KOPT-K1 (cell line): ENCODE measurements around the gene S100A13.
A peak's percentile ranks its signal among the peaks of the same experiment; 100 is the strongest.

Experiments
- H3K27ac ChIP-seq: fragments of 200-600 bp; sonication (generic); 2 replicates; pipeline ENCODE4 v1.5.1; 2016; ENCODE audit warnings: antibody characterized with exemption, mild to moderate bottlenecking, low read depth, low read length; ENCODE audit not compliant: poor library complexity, severe bottlenecking
- H3K36me3 ChIP-seq: fragments of 200-600 bp; sonication (generic); 2 replicates; pipeline ENCODE4 v1.5.1; 2017; ENCODE audit warnings: antibody characterized with exemption, mild to moderate bottlenecking, low read length, moderate library complexity; ENCODE audit not compliant: insufficient read depth
- H3K9me3 ChIP-seq: fragments of 200-600 bp; sonication (generic); 2 replicates; pipeline ENCODE4 v1.5.1; 2017; ENCODE audit warnings: antibody characterized with exemption, low read length, mild to moderate bottlenecking; ENCODE audit not compliant: insufficient read depth, poor library complexity, severe bottlenecking

The S100A13 gene

DNA sequence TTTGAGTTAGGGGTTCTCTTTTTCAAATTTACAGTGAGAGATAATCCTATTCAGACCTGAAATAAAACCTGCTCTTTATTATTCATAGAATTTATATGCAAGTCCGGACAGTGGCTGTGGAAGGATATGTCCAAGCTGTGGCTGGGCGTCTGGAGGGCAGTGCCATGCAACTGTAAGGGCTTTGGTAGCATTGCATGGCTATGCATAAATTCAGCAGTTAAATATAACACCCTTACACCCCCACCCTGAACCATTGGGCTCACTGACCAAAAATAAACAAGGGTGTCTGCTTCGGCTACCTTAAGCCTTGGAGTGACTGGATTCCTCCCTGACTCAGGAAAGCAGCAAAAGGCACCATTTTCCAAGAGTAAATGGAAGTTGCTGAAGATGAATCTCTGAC is 12.0 kb upstream of the S100A13 start:
- Histone ChIP-seq H3K9me3 (no peaks in the 10 kb centered on the region), H3K27ac (no peak overlapping the region), H3K36me3 (peaks cover 91% of the 10 kb centered on the region)

DNA sequence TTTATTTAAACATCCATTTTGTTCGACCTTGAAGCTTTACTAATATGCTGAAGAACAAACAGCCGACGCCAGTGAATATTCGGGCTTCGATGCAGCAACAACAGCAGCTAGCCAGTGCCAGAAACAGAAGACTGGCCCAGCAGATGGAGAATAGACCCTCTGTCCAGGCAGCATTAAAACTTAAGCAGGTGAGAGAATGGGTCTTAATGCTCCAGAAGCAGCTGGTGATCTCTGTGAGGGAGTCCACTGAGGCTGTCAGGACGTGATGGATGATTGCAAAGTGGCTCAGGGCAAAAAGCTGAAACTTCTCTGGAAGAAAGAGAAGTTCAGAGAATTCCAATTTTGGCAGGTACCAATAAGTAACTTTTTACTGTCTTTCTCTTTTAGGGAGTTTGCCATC is 11.0 kb upstream of the S100A13 start:
- Histone ChIP-seq H3K9me3 (no peaks in the 10 kb centered on the region), H3K27ac (no peak overlapping the region), H3K36me3 (peaks cover 81% of the 10 kb centered on the region)

DNA sequence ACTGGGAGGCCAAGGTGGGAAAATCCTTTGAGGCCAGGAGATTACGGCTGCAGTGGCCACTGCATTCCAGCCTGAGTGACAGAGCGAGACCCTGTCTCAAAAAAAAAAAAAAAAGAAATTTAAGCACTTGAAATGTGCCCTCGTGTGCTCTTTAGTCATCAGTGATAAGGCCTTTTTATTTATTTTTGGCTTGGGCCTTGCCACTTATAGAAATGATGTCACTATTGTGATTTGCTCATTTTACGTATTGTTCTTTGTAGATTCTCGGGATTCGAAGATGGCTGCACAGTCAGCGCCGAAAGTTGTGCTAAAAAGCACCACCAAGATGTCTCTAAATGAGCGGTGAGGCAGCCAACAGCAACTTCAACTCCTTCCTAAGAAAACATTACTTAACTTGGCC is 9.0 kb upstream of the S100A13 start:
- Histone ChIP-seq H3K27ac (no peak overlapping the region), H3K9me3 (no peaks in the 10 kb centered on the region), H3K36me3 (peaks cover 61% of the 10 kb centered on the region)

DNA sequence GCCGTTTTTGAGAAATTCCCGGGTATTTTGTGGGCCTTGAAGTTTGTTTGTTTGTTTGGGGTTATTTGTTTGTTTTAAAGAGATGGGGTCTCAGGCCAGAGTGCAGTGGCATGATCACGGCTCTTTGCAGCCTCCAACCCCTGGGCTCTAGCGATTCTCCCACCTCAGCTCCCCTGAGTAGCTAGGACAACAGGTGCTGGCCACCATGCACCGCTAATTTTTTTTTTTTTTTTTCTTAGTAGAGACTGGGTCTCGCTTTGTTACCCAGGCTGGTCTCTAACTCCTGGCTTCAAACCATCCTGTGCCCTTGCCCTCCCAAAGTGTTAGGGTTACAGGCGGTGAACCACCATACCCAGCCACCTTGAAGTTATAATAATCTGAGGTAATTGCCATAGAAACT is 8.6 kb upstream of the S100A13 start:
- peaks cover 57% of the 10 kb centered on the region for H3K36me3 ChIP-seq
- no peaks in the 10 kb centered on the region for H3K9me3 ChIP-seq
- H3K27ac ChIP-seq = no peak overlapping the region

DNA sequence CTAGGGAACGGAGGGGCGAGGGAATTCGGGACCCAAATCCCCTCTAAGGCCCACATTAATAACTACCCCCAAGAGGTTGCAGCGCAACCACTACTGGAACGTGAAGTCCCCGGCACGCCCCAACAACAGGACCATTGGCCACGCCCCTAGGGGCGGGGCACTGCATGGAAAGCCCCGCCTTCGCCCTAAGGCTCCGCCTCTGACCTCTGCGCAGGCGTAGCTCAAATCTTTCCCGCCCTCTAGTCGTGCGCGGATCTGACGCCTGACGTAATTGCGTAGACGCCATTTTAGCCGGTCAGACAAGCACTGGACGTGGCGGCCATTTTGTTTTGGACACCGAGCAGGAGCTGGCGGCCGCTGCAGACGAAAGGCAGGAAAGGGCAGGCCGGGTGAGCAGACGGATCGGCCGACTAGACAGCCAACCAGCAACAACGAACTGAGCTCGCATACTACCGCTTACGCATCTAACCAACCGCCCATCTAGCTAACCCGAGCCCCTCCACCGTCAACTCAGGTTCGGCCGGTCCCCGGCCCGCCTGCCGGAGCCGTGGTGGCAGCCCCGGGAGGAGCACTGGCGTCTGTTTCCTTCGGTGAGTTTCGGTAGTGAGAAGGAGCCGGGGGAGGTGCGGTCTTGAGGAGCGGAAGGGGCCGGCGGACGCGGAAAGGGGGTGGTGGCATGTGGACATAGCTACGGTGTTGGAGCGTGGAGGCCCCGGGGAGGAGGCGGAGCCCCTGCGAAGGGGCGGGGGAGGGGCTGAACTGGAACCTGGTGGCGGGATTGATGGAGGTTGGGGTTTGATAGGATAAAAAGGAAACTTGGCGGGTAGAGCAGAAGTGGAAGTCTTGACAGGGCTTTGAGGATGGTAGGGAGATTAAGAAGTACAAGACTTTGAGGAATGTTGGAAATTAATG is 6.7 kb upstream of the S100A13 start, which contains the start of gene CHTOP:
TSS of gene CHTOP (plus strand) at position 313 of the 912 bp plus-strand sequence. CDS start 2,523 bp downstream, outside the sequence.
- H3K27ac ChIP-seq = peak within 1 kb of the TSS; percentile 99
- H3K9me3 ChIP-seq = no peaks in the 10 kb centered on the region
- peaks cover 38% of the 10 kb centered on the region for H3K36me3 ChIP-seq

DNA sequence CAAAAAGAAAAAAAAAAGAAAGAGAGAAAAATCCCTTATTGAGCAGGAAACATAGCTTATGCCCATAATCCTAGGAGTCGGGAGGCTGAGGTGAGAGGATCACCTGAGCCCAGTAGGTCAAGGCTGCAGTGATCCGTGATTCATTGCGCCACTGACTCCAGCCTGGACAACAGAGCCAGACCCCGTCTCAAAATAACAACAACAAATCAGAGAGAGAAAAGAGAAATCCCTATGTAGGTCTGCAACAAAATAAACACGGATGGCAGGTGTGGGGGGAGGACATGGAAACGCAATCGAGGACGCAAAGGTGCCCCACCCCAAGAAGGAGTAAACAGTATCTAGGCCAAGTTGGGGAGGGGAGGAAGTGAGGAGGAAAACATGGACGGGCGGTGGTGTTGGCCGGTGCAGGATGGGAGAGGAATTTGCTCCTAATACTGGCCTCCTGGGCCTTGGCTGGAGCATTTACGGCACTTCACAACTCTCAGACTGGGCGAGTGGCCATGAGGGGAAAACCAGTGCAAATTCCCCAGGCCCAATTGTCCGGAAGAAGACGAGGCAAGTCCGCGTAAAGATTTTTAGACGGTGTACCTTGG is 6.0 kb upstream of the S100A13 start:
- H3K36me3 ChIP-seq = peaks cover 31% of the 10 kb centered on the region
- no peaks in the 10 kb centered on the region for H3K9me3 ChIP-seq
- H3K27ac ChIP-seq = no peak overlapping the region

DNA sequence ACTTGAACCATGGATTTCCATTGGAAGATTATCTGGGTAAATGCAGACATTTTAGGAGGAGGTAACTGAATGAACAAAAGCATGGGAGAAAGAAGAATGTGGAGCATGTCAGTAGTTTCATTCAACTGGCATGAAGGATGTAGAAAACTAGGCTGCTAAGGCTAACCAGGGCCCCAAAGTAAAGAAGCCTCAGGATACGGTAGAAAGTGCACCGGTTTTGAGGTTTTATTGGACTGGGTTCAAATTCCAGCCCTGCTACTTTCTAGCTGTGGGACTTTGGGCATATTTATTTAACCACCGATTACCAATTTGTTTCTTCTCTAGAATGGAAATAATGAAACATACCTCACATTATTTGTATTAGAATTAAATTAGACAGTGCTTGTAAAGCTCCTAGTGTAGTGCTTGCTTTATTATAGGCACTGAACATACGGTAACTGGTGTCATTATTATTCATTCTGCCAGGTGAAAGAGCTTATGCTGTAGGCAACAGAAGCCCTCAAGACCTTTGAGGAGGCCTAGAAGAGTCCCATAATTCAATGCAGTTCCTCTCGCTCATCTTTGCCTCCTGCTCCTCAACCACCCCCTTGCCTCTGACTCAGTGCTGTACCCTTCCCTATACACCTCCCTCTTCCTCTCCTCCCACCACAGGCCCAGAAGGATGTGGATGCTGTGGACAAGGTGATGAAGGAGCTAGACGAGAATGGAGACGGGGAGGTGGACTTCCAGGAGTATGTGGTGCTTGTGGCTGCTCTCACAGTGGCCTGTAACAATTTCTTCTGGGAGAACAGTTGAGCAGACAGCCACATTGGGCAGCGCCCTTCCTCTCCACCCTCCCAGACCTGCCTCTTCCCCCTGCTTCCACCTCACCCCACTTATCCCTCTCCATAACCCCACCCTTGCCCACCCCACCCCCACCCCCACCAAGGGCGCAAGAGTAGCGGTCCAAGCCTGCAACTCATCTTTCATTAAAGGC is 4.0 kb upstream of the S100A13 start:
- Histone ChIP-seq H3K27ac (no peak overlapping the region), H3K9me3 (no peaks in the 10 kb centered on the region), H3K36me3 (peaks cover 12% of the 10 kb centered on the region)

DNA sequence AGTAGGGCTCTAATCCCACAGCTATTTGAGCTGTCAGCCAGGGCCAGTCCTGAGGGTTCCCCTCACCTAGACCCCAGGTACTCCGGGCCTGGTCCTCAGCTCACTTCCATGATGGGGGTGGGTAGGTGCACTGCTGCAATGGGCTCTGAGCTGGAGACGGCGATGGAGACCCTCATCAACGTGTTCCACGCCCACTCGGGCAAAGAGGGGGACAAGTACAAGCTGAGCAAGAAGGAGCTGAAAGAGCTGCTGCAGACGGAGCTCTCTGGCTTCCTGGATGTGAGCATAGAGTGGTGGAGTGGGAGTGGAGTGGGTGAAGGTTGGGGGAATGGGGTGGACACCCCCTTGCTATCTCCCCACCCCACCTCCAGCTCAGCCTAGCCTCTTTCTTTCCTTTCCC is 3.1 kb upstream of the S100A13 start:
- no peak overlapping the region for H3K27ac ChIP-seq
- peaks cover 2% of the 10 kb centered on the region; the same call in 1 of the 2 replicates for H3K36me3 ChIP-seq
- no peaks in the 10 kb centered on the region for H3K9me3 ChIP-seq

DNA sequence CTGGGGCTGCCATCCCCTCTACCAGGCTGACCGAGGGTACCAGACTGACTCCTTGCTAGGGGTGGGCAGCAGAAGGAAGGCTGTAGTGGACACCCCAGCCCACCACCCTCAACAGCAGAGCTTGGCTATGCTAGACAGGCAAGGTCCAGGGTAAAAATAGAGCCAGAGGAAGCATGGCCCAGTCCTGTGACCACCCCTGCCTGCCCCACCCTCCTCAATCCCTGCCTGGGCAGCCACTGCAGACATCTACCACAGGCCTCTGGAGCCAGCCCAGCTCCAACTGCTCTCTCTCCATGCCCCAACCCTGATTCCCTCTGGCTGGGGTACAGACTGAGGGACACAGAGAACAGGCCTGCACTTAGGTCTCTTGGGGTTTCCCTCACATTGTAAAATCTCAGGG is 2.7 kb upstream of the S100A13 start:
- Histone ChIP-seq H3K9me3 (no peaks in the 10 kb centered on the region), H3K27ac (no peak overlapping the region), H3K36me3 (no peaks in the 10 kb centered on the region)

DNA sequence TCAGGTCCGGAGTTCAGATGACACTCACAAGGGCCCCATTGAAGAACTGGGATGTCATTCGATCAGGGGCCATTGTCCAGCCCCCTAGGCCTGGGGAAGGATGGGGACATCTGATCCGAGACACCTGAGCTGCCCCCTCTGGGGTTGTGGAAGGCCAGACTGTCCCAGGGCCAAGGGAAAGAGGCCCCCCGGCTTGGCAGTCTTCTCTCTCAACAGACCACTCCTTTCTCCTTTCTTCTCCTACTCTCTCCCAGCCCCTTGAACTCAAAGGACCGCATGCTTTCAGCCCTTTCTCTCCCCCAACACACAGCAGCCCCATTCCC is 2.0 kb upstream of the S100A13 start:
- Histone ChIP-seq H3K27ac (no peak overlapping the region), H3K9me3 (no peaks in the 10 kb centered on the region), H3K36me3 (no peaks in the 10 kb centered on the region)

DNA sequence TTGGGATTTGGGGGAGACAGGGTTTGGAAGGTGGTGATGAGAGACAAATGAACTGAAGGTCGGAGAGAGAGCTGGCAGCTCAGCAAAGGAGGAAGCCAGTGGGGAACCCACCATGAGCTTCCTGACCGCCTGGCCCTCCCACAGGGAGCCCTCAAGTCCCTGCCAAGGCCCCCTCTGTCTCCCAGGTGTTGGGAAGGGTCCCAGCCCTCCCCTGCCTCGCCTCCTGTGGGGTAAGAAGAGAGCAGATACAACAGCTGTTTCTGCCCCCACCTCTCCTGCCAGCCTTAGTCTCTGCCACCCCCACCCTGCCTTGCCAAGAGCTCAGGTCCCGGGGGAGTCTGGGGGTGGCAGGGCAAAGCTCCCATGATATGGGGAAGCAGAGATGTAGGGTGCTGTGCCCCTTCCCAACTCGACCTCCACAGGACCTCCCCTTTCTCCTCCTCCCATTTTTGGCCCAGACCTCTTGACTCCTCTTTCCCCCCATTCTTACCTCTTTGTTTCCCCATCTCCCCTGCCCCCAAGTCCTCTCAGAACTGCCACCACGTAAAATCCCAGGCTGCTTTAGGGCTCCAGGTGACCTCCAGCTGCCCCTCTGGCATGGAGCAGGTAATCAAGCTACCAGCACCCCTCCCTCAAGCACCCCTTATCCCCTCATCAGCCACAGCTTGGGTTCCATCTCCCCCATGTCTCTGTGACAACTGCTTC is 1.5 kb upstream of the S100A13 start:
- no peak overlapping the region for H3K27ac ChIP-seq
- no peaks in the 10 kb centered on the region for H3K36me3 ChIP-seq
- no peaks in the 10 kb centered on the region for H3K9me3 ChIP-seq

DNA sequence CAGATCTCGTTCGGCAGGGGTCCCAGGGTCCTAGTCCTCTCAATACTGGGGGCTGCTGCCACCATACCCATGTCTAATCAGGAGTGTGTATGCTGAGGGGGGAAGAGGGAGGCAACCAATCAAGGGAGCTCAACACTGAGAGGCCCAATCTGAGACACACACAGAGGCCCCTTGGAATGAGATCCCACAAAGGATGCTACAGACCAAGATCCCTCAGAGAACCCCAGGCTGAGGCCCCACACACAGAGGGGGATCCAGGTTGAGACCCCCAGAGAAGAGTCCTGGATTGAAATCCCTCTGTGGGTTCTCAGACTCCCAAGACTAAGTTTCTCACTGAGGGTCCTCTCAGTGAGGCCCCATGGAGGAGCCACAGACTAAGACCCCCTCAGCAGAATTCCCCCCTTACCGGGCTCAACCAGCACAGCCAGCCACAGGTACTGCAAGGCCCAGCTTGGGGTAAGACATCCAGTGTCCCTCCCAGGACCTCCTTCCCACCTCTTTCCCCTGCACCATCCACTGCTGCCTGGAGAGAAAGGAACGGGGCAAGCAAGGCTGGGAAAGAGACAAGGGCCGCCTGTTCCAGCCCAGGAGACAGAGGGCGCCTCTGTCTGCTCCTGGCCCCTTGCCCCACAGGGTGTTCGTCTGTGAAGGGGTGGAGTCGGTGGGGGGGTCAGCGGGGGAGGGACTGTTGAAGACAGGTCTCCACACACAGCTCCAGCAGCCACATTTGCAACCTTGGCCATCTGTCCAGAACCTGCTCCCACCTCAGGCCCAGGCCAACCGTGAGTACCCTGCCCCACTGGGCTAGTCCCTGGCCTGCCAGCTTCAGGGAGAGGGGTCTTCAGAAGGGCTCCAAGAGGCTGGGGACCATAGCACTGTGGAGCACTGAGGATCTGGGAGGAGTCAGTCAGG is 666 bp upstream of the S100A13 start, which contains the start of gene S100A1:
TSS of gene S100A1 (plus strand) at position 720 of the 912 bp plus-strand sequence. CDS start 2,088 bp downstream, outside the sequence.
- Histone ChIP-seq H3K9me3 (no peaks in the 10 kb centered on the region), H3K27ac (no peak within 1 kb of the TSS), H3K36me3 (no peaks in the 10 kb centered on the region)

DNA sequence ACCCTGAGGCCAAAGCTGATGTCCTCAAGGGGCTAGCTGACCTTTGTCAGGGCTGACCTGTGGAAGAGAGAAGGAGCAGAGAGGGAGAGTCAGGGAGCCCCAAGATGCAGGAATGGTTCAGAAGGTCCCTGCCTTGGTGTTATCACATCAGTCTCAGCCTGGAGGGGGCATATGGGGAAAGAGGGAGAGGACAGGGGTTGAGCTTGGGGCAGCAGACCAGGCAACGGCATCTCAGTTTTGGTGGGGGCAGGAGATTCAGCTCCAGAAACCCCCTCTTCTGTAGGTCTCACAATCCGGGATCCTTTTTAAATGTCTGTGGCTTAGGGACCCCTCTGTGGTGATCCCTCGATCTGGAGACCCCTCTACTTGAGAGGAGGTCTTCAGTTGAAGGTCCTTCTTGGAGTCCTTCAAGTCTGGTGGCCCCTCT is 815 bp downstream of the S100A13 start:
- no peaks in the 10 kb centered on the region for H3K36me3 ChIP-seq
- H3K9me3 ChIP-seq = no peaks in the 10 kb centered on the region
- H3K27ac ChIP-seq = no peak overlapping the region
